HG03342 (cell line): ENCODE data around the gene TIAM2.

Experiments used
- ATAC-seq: cut with Tn5 transposase; IDR thresholded peaks from one replicate; pipeline ENCODE4 v1.9.1; 2021; ENCODE audit warnings: mild to moderate bottlenecking, moderate library complexity; ENCODE audit not compliant: unreplicated experiment

Gene TIAM2

DNA sequence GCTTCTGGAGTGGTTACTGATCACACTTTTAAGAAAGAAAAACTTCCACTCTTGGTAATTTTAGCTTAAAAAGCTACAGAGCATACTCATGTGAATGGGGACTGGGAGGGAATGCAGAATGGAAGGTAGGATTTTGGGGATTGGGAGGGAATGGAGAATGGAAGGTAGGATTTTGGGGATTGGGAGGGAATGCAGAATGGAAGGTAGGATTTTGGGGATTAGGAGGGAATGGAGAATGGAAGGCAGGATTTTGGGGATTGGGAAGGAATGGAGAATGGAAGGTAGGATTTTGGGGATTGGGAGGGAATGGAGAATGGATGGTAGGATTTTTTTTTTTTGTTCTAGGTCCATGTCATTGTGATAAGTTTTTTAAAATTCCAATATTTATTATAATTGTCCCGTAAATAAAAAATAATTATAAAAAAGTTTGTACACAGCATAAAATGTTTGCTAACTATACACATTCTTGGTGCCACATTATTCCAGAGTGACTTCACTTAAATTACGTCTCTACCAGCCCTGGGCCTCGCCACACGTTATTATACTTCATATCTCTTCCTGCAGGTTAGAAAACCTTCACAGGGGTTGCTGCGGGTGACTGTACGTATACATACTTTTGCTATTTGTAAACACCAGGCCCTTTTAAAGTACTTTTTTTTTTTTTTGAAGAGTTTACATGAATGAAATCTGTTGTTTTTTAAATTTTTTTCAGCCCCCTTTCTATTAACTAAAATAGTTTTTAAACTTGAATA is 127.3 kb downstream of the TIAM2 start:
- ATAC-seq = no peak

DNA sequence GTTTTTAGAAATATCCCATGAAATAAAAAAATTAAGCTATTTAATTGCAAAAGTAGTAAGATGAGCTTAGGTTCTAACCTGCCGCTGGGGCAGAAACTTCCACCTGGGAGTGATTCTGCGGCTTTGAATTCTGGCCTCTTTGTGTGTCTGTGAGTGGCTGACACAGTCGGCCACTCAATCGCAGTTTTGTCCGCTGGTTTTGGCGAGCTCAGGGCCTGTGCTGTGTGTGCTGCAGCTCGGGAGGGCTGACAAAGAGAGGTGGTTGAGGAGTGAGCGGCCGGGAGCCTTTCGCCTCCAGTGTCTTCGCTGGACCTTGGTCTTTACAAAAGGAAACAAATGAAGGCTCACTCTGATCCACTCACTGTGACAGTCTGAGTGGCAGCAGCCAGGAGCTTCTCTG is 128.4 kb downstream of the TIAM2 start:
- no peak for ATAC-seq

DNA sequence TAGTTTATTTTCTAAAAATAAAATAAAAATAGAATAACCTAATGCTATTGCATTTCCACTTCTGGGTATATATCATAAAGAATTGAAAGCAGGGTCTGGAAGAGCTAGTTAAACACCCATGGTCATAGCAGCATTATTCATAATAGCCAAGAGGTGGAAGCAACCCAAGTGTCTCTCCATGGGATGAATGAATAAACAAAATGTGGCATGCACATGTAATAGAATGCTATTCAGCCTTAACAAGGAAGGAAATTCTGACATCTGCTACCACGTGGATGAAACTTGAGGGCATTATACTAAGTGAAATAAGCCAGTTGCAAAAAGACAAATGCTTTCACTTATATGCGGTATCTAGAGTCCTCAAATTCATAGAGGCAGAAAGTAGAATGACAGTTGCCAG is 130.8 kb downstream of the TIAM2 start:
- no peak for ATAC-seq

DNA sequence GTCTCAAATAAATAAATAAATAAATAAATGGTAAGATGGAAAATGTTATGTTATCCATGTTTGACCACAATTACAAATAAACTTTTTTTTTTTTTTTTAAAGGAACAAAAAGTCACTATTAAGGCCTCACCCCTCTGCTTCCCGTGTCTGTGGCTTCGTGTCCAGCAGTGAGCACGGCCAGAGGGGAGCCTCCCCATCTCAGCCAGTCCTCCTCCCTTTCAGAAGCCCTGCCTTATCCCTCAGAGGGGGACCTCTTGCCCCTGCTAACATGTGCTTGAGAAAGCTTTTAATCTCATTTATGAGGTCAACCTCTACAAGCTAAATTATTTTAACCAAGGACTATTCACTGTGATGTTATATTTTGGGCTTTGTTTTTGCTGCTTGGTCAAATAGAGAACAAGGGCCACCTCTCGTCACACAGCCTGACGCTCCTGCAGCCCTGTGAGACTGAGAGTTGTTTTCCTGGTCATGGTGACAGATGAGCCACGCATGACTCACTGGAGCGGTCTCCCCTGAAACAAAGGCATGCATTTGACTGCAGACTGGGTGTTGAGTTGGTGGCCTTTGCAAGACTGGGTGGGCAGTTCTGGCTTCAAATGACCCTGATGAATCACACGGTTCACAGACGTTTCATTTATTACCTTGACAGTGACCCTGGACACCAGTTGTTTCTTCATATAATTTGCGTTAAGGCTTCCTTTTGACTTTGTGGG is 131.8 kb downstream of the TIAM2 start:
- ATAC-seq = peak; percentile 77

DNA sequence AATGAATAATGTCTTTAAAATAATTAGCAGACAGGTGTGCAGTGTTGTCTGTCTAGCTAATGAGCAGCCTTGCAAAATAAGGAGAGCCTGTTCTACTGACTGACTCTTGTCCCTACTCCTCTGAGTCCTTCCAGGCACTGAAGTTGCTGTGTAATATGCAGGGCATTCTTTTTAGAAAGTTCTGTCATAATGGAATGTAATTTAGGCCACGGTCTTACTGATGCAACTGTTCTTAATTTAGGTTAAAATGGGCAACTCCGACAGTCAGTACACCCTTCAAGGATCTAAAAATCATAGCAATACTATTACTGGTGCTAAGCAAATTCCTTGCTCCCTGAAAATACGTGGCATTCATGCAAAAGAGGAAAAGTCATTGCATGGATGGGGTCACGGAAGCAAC is 133.9 kb downstream of the TIAM2 start:
- no peak for ATAC-seq

DNA sequence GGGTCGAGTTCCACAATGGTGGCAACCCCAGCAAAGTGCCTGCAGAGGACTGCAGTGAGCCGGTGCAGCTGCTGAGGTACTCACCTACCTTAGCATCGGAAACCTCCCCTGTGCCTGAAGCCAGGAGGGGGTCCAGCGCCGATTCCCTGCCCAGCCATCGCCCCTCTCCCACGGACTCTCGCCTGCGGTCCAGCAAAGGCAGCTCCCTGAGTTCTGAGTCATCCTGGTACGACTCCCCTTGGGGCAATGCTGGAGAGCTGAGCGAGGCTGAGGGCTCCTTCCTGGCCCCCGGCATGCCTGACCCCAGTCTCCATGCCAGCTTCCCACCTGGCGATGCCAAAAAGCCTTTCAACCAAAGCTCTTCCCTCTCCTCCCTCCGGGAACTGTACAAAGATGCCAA is 134.6 kb downstream of the TIAM2 start:
- no peak for ATAC-seq

DNA sequence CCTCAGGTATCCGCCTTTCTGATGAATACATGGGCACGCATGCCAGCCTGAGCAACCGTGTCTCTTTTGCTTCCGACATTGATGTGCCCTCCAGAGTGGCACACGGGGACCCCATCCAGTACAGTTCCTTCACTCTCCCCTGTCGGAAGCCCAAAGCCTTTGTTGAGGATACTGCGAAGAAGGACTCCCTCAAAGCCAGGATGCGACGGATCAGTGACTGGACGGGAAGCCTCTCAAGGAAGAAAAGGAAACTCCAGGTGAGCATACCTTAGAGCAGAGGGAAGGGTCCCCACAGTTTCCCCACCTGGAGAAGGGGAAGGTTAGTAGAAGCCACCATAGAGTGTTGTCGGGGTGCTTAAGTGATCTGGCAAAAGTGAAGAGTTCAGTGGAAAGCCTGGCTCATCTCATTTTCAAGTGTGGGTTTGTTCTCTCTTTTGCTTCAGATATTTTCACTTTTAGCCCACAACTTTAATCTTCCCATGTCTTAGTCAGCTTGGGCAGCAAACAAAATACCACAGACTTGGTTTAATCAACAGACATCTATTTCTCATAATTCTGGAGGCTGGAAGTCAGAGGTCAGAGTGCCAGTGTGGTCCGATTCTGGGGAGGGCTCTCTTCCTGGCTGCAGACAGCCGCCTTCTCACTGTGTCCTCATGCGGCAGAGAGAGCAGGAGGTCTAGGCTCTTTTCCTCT is 135.2 kb downstream of the TIAM2 start:
- no peak for ATAC-seq

DNA sequence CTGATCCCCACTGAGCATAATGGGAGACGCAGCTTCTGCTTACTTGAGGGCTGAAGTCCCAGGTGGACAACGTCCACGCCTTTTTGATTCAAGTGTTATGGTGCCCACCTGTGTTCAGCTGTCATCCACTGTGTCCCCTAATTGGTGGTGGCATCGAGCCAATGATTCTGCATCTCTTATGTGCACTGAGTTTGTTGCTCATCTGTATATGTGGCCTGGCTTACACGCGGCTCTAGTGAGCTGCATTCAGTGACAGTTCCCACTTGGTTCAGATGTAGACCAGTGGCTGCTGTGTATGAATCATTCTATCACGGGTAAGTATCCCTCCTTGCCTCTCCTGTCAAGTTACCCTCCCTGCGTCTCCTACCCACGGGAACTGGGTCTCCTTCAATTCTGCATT is 137.5 kb downstream of the TIAM2 start:
- no peak for ATAC-seq

DNA sequence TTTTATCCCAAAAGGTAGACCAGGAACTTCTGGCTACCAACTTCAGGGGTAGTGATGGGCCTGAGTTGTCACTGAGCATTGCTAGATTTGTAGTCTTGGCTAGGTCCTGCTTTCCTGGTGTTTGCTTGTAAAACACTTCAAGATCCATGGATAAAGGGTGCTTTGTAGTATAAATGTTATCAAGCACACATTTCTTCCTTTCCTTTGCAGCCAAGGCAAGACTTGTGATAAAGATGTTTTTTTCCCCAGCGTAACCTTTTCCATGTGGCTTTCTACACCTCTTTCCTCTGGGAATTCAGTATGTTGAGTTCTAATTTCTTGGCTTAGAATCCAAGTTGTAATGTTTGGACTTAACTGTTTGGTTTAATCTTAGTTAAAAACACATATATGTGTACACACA is 145.9 kb downstream of the TIAM2 start:
- no peak for ATAC-seq

DNA sequence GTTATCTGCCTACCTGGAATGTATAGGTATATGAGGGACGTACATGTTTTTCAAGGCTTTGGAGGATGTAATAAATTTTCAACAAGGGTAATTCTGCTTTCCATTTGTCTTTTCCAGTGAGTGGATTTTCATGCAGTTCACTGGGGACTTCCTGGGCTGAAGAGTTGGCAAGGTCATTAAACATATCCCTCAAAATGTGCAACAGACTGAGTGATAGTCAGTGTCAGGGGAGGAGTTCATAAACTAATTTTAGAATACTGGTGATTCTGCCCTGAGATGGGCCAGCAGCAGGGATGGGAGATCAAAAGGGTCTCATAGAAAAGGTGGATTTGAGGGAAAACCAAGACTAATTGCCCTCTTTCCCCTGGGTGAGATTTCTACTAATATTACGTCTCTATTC is 146.4 kb downstream of the TIAM2 start:
- no peak for ATAC-seq

DNA sequence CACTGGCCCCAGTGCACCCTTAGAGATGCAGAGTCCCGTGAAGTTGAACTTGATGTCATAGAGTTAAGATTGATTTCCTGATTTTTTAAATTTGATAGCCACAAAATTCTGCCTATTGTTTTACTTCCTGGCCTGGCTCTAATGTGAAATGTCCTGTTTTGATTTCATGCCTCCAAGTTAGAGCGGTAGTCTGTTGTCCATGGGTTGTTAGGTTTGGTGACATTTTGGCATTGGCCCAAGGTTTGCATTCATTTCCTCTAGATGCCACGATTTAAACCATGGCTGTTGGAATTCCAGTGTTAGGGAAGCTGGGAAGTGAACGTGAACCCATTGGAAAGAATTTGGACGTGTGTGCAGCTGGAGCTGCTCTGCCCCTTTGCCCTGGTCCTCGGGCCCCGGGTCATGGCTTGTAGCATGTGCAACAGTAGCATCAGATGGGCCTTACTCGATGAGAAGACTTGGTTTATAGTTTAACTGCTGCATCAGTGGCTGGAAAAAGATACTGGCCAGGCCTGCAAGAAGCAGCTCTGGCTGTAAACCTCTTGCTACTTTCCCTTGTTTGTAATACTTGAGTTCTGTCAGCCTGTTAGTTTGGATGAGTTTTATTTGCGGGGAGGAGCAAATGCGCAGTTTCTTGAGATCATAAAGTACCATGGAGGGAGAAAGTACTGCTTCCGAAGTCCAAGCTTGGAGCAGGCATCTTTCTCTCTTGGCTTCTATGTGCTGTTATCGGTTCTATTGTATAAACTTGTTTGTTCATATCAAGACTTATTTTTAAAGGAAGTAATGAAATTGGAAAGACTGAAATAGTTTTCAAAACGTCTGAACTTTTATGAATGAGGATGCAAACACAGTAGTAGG is 147.3 kb downstream of the TIAM2 start:
- no peak for ATAC-seq

DNA sequence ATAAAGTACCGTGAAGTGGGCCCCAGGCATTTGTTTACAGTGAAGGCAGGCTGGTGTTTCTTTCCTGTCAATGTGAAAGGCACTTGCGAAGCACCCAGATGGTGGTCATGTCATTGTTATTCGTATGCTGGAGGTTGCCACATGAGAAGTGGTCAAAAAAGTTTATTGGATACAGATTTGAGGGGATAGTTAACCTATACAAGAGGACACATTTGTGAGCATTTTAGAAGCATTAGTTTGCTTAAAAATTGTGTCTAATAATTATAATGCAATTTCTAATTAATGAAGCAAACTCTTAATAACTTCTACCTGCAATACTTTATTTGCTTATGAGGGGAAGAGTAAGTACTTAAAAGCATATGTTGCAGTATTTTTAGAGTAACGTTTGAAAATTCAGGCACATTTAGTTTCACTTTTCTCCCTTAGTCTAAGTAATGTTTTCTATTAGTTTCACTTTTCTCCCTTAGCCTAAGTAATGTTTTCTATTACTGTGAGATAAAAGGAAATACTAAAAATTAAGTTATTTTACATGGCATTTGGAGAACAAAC is 148.0 kb downstream of the TIAM2 start:
- ATAC-seq = no peak

DNA sequence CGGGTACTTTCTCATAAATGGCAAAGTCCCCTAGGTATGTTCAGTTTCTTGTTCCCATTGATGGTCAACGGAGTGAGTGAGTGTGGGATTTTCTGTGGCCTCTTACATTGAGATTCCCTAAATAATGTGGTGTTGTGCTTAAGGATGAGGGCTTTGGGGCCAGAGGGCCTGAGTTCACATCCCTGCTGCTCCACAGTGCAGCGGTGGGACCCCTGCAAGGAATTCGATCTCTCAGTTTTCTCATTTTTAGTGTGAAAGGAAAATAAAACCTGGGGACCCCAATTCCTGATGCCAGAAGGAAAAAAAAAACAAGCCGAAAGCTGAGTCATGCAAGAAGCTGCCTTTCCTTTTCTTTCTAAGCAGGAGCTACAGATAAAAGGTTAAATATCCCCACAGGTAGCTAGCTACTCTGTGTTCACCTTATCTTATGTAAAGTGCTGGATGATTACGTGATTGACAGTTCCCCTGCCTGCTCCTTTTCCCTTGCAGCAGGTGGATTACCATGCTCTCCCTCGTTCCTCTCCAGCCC is 148.5 kb downstream of the TIAM2 start:
- ATAC-seq = no peak

DNA sequence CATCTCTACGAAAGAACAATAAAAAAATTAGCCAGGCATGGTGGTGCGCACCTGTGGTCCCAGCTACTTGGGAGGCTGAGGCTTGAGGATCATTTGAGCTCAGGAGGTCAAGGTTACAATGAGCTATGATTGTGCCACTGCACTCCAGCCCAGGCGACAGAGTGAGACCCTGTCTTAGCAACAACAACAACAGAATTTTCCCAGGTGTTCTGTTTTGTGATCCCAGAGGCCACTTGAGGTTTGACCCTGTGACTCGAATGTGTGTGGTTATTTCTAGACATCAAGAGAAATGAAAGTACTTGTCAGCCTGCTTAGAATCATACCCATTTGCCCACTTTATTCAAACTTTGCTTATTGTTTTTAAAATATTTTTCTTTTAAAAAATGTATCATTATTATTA is 151.1 kb downstream of the TIAM2 start:
- ATAC-seq = no peak

DNA sequence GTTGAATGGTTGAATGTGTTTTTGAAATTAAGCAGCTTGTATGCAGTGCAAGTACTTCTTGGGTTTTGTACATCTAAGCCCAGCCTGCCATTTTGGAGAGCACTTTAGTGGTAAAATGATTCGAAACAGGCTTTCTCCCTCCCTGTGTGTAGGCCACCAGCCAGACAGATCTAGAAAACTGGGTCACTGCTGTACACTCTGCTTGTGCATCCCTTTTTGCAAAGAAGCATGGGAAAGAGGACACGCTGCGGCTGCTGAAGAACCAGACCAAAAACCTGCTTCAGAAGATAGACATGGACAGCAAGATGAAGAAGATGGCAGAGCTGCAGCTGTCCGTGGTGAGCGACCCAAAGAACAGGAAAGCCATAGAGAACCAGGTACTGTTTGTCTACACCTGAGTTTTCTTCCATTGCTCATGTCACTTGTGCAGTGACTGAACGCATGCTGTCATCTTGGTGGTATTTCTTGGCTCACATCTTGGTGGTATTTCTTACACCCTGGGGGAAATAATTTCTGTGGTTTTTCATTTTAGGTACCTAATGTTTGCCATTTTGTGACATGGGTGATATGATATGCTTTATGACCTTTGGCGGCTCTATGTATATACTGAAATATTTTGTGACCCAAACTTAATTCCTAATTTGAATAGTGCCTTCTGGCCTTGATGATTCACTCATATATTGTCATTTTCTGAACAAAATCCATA is 153.0 kb downstream of the TIAM2 start:
- no peak for ATAC-seq

DNA sequence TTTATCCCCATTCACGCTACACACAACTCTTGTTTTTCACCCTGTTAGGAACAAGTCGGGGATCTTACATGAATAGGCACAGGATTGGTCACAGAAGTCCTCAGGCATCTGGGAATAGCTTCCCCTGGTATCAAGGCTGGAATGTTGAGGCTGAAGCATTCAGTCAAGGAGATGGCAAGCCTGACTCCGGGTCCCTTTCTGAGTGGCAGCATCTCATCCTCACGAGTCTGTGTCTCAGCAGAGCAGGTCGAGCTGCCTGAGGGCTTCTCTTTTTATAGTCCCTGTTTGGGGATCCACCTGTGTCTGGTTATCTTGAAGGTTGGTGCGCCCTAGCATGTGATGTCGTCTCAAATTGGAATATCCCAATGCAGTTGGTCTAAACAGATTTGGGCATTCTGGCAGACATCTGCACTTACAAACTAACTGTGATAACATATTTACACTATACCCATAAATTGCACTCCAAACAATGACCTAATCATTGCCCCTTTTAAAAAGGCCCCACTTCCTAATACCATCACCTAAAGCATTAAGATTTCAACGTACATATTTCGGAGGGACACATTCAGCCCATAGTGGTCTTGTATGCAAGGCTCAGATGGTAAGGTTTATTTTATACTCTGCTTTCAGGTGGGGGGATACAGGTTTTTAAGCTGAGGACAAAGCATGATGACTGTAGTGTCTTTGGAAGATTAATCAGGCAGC is 156.0 kb downstream of the TIAM2 start:
- no peak for ATAC-seq

DNA sequence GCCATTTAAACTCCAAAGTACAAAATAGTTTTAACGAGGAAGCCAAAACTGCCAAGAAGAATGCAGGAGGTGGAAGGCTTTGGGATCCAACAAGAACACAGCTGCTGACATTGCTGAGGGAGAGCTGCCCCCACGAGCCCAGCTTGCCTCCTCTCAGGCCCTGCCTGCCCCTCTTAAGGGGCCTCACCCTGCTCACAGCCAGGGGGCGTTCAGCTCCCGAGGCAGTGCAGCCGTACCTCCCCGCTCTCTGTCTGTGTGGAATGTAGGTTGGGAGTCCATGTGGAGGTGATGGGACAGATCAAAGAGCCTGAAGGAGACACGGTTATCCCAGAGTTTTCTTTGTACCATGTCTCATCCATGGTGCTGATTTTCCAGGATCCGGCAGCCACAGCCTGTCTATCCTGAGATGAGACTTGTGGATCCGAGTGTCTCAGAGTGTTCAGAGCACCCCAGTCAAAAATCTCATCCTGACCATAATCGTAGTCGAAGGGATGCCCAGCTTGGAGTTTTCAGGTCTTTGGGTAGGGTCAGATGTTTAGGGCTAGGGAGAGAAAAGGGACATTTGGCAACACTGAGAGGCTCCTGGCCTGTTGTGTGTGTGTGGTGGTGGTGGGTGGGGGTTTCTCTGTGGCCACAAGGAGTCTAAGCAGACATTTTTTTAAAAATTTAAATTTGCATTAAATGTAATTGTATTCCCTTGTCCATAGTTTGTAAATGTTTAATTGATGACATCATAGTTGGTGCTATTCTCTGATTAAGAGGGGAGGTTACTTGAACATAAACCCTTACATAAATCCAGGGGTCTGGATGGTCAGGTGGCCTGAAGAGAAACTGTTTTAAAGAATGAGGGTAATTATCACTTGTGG is 157.3 kb downstream of the TIAM2 start:
- ATAC-seq = no peak

DNA sequence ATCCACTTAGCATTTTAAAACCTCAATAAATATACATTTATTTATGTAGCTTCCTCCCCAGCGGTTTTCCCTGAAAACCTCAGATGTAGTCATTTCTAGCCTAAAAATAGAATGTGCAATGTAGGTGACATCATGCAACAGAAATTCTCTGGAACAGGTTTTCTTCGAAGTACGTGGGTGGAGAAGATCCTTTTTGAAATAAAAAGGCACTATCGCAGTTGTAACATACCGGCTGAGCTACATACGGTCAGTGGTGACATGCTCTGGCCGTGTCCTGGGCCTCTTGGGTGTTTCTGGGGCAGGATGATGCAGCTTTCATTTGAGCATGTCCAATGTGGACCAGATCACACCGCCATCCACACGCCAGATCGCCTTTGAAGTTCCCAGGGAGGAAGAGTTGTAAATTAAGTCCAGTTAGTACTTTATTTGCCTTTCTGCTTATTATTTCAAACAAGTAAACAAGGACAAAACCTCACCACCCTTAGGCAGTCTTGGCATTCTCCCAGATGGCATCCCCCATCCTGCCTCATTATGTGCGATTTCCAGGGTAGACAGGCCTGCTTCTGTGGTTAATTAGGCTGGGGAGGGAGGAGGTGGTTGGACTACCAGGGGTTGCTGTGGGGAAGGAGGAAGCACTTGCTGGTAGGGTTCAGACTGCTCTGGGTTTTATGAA is 159.2 kb downstream of the TIAM2 start:
- no peak for ATAC-seq
